Measurements from ENCODE around the gene SH3GL1. TPM values are rescaled to one million over a fixed set of nuclear protein-coding genes. Genes with fewer than 3 reads are reported as not detected.
A peak's percentile ranks its signal among the peaks of the same experiment; 100 is the strongest.

SH3GL1 gene
- total RNA-seq, 1 donor from 2014 or later = 65.6 TPM

GRCh38 chr19:4414800-4415321 lies 14.5 kb upstream of the SH3GL1 start:
- no peaks in the 10 kb centered on the region for H3K27me3 ChIP-seq
- no peak for DNase-seq (ENCODE audit: extremely low spot score in 2 of 2)
- intact Hi-C loops (cut with DNase I) = no loop called here
- TF ChIP-seq POLR2A (IDR thresholded peaks at IDR 0.05) (no peak), CTCF (IDR thresholded peaks at IDR 0.05) (no peak), POLR2AphosphoS5 (IDR thresholded peaks at IDR 0.05; ENCODE audit: insufficient read depth in 1 of 2, low read depth in 1 of 2) (no peak)
- H3K4me3 ChIP-seq = no peak overlapping the region
- H3K4me1 ChIP-seq = no peaks in the 10 kb centered on the region
- H3K27ac ChIP-seq = peak overlapping the region; percentile 4
- H3K36me3 ChIP-seq = no peaks in the 10 kb centered on the region
- no peaks in the 10 kb centered on the region for H3K9me3 ChIP-seq

GRCh38 chr19:4414144-4414799 lies 13.9 kb upstream of the SH3GL1 start:
- Histone ChIP-seq H3K4me3 (no peak overlapping the region), H3K4me1 (no peaks in the 10 kb centered on the region), H3K9me3 (no peaks in the 10 kb centered on the region), H3K36me3 (no peaks in the 10 kb centered on the region), H3K27ac (no peak overlapping the region), H3K27me3 (no peaks in the 10 kb centered on the region)
- DNase-seq (ENCODE audit: extremely low spot score in 2 of 2) = no peak
- intact Hi-C loops (cut with DNase I) = no loop called here
- TF ChIP-seq CTCF (IDR thresholded peaks at IDR 0.05) = no peak
- TF ChIP-seq POLR2A (IDR thresholded peaks at IDR 0.05) = no peak
- no peak for TF ChIP-seq POLR2AphosphoS5 (IDR thresholded peaks at IDR 0.05; ENCODE audit: insufficient read depth in 1 of 2, low read depth in 1 of 2)

- no peaks in the 10 kb centered on the region for H3K27me3 ChIP-seq
- intact Hi-C loops (cut with DNase I) = no loop called here
Measured at GRCh38 chr19:4413588-4413987, 13.2 kb upstream of the SH3GL1 start.

GRCh38 chr19:4409123-4409933 lies 9.0 kb upstream of the SH3GL1 start:
- intact Hi-C loops (cut with DNase I) = no loop called here
- TF ChIP-seq POLR2A (IDR thresholded peaks at IDR 0.05) (no peak), POLR2AphosphoS5 (IDR thresholded peaks at IDR 0.05; ENCODE audit: insufficient read depth in 1 of 2, low read depth in 1 of 2) (no peak), CTCF (IDR thresholded peaks at IDR 0.05) (no peak)

More at GRCh38 chr19:4413588-4413987, 13.2 kb upstream of the SH3GL1 start:
- H3K4me3 ChIP-seq = no peak overlapping the region
- H3K36me3 ChIP-seq = no peaks in the 10 kb centered on the region
- no peak overlapping the region for H3K27ac ChIP-seq
- DNase-seq (ENCODE audit: extremely low spot score in 2 of 2) = no peak
- no peaks in the 10 kb centered on the region for H3K9me3 ChIP-seq
- TF ChIP-seq POLR2A (IDR thresholded peaks at IDR 0.05) (no peak), POLR2AphosphoS5 (IDR thresholded peaks at IDR 0.05; ENCODE audit: insufficient read depth in 1 of 2, low read depth in 1 of 2) (no peak), CTCF (IDR thresholded peaks at IDR 0.05) (no peak)
- no peaks in the 10 kb centered on the region for H3K4me1 ChIP-seq

More at GRCh38 chr19:4409123-4409933, 9.0 kb upstream of the SH3GL1 start:
- H3K4me1 ChIP-seq = no peaks in the 10 kb centered on the region
- no peak overlapping the region for H3K4me3 ChIP-seq
- H3K27ac ChIP-seq = no peak overlapping the region
- DNase-seq (ENCODE audit: extremely low spot score in 2 of 2) = no peak
- H3K9me3 ChIP-seq = no peaks in the 10 kb centered on the region
- no peaks in the 10 kb centered on the region for H3K27me3 ChIP-seq
- no peaks in the 10 kb centered on the region for H3K36me3 ChIP-seq
